OCI-LY1 (cell line): Measurements from ENCODE around the gene DLL4.

Experiments
- H2AFZ ChIP-seq: fragments of 200-600 bp; sonication (generic), shearing (Covaris generic); 2 replicates; pipeline ENCODE4 v1.6.0; 2014; ENCODE audit warnings: antibody characterized with exemption, mild to moderate bottlenecking, low read length
- H3F3A ChIP-seq: fragments of 200-600 bp; sonication (generic), shearing (Covaris generic); 2 replicates; pipeline ENCODE4 v1.6.0; 2014; ENCODE audit warnings: mild to moderate bottlenecking, antibody characterized with exemption, low read length, moderate library complexity; ENCODE audit not compliant: insufficient read depth
- H3K27ac ChIP-seq: fragments of 200-600 bp; sonication (generic); 2 replicates; pipeline ENCODE4 v1.5.1; 2014; ENCODE audit warnings: low read length, mixed run types, mild to moderate bottlenecking, low read depth; ENCODE audit not compliant: poor library complexity, severe bottlenecking
- H3K27me3 ChIP-seq: fragments of 200-600 bp; sonication (generic); 2 replicates; pipeline ENCODE4 v1.6.0; 2014; ENCODE audit warnings: antibody characterized with exemption, mild to moderate bottlenecking, low read length, moderate library complexity; ENCODE audit not compliant: insufficient read depth
- H3K36me3 ChIP-seq: fragments of 200-600 bp; sonication (generic); 2 replicates; pipeline ENCODE4 v1.6.1; 2014; ENCODE audit warnings: mild to moderate bottlenecking, antibody characterized with exemption, low read length, moderate library complexity, mixed read lengths; ENCODE audit not compliant: insufficient read depth
- H3K4me1 ChIP-seq: fragments of 200-600 bp; sonication (generic); 2 replicates; pipeline ENCODE4 v1.5.1; 2014; ENCODE audit warnings: mild to moderate bottlenecking, low read length, moderate library complexity; ENCODE audit not compliant: insufficient read depth, severe bottlenecking
- H3K4me2 ChIP-seq: fragments of 200-600 bp; sonication (generic), shearing (Covaris generic); 2 replicates; pipeline ENCODE4 v1.6.1; 2014; ENCODE audit warnings: low read length
- H3K4me3 ChIP-seq: fragments of 200-600 bp; sonication (generic); 2 replicates; pipeline ENCODE4 v1.5.1; 2014; ENCODE audit warnings: low read length, low read depth, mild to moderate bottlenecking, mixed read lengths; ENCODE audit not compliant: poor library complexity, severe bottlenecking
- H3K79me2 ChIP-seq: fragments of 200-600 bp; shearing (Covaris generic); 2 replicates; pipeline ENCODE4 v1.6.1; 2016; ENCODE audit warnings: mixed run types, low read length, mixed read lengths; ENCODE audit not compliant: insufficient read depth
- H3K9ac ChIP-seq: fragments of 200-600 bp; sonication (generic), shearing (Covaris generic); 2 replicates; pipeline ENCODE4 v1.6.1; 2014; ENCODE audit warnings: mild to moderate bottlenecking, low read length, mixed read lengths
- H3K9me2 ChIP-seq: fragments of 200-600 bp; sonication (generic), shearing (Covaris generic); 2 replicates; pipeline ENCODE4 v1.6.1; 2014; ENCODE audit warnings: low read depth, mild to moderate bottlenecking, low read length, mixed read lengths
- H3K9me3 ChIP-seq: fragments of 200-600 bp; shearing (Covaris generic); 2 replicates; pipeline ENCODE4 v1.6.1; 2014; ENCODE audit warnings: low read length, mixed read lengths
- H4K20me1 ChIP-seq: fragments of 200-600 bp; sonication (generic), shearing (Covaris generic); 2 replicates; pipeline ENCODE4 v1.6.0; 2016; ENCODE audit warnings: mild to moderate bottlenecking, low read length; ENCODE audit not compliant: insufficient read depth
- EZH2 ChIP-seq: fragments of 200-600 bp; sonication (generic), shearing (Covaris generic); IDR thresholded peaks from 2 replicates; pipeline ENCODE4 v1.8.0; 2017; ENCODE audit warnings: borderline replicate concordance, mixed run types, mild to moderate bottlenecking, antibody characterized with exemption, low read length, moderate library complexity, mixed read lengths
- TF ChIP-seq, protein P1 (sequence below): fragments of 200-600 bp; sonication (generic), shearing (Covaris generic); IDR thresholded peaks from 2 replicates; pipeline ENCODE4 v1.5.1; 2017; ENCODE audit warnings: mild to moderate bottlenecking, antibody characterized with exemption, low read length, moderate library complexity, mixed read lengths

DLL4 gene

DNA sequence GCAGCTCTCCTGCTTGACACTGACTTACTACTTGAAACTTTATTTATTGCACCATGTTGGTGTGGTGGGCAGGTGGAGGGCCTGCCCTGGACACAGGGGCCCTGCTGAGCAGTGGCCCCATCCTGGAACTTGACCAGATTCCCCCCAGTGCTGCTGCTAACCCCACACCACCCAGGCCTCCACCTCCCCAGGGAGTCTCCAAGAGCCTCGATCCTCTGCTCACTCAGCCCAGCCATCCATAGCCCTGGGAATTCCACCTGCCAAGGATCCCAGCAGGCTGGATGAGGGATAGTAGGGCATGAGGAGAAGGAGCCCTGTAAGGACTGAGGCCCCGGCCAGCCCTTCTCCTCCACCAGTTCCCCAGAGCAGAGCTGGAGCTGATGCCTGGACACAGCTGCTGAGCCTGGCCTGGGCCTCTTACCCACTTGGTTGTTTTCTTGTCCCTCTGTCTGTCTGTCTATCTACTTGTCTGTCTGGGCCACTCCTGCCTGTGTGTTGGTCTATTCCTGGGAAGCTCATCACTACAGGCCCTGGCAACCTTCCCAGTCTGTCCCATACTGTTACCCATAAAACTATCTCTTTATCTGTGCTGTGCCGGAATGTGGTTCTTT is 26.9 kb downstream of the DLL4 start:
- Histone ChIP-seq H3K9me3 (no peaks in the 10 kb centered on the region), H2AFZ (no peak overlapping the region), H3K27me3 (no peaks in the 10 kb centered on the region), H3K9ac (no peak overlapping the region), H3K4me3 (no peak overlapping the region), H3K79me2 (no peaks in the 10 kb centered on the region), H3K36me3 (no peaks in the 10 kb centered on the region; the same call in 1 of the 2 replicates), H4K20me1 (no peaks in the 10 kb centered on the region), H3K4me2 (no peak overlapping the region), H3K9me2 (no peaks in the 10 kb centered on the region), H3K4me1 (peaks cover 28% of the 10 kb centered on the region), H3K27ac (no peak overlapping the region), H3F3A (no peaks in the 10 kb centered on the region)
- no peak for TF ChIP-seq EZH2
- TF ChIP-seq, protein P1, sequence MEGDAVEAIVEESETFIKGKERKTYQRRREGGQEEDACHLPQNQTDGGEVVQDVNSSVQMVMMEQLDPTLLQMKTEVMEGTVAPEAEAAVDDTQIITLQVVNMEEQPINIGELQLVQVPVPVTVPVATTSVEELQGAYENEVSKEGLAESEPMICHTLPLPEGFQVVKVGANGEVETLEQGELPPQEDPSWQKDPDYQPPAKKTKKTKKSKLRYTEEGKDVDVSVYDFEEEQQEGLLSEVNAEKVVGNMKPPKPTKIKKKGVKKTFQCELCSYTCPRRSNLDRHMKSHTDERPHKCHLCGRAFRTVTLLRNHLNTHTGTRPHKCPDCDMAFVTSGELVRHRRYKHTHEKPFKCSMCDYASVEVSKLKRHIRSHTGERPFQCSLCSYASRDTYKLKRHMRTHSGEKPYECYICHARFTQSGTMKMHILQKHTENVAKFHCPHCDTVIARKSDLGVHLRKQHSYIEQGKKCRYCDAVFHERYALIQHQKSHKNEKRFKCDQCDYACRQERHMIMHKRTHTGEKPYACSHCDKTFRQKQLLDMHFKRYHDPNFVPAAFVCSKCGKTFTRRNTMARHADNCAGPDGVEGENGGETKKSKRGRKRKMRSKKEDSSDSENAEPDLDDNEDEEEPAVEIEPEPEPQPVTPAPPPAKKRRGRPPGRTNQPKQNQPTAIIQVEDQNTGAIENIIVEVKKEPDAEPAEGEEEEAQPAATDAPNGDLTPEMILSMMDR: no peak

DNA sequence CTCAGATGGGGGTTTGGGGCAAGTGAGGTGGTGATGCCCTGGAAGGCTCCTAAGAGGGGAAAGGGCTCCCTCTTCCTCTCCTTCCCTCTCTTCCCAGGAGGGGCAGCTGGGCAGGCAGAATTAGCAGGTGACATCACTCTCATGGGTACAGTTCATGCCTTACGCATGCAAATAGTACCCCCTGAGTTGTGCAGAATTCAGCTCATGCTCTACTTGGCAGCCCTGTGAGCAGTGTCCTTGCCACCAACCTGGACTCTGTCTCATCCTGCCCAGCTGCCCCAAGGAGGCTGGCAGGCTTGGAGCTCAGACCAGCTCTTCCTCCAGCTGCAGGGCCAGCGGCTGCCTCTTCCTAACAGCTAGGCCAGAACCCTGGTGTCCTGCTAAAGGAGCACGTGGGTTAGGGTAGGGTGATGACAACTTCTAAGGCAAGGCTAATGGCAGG is 27.4 kb downstream of the DLL4 start:
- Histone ChIP-seq H2AFZ (no peak overlapping the region), H3K4me2 (no peak overlapping the region), H3K9ac (no peak overlapping the region), H3K36me3 (no peaks in the 10 kb centered on the region; the same call in 1 of the 2 replicates), H3K79me2 (no peaks in the 10 kb centered on the region), H3F3A (no peaks in the 10 kb centered on the region), H3K9me2 (no peaks in the 10 kb centered on the region), H3K4me3 (no peak overlapping the region), H3K4me1 (peaks cover 28% of the 10 kb centered on the region), H3K27me3 (no peaks in the 10 kb centered on the region), H3K9me3 (no peaks in the 10 kb centered on the region), H4K20me1 (no peaks in the 10 kb centered on the region), H3K27ac (no peak overlapping the region)
- TF ChIP-seq, protein P1: no peak
- TF ChIP-seq EZH2: no peak

DNA sequence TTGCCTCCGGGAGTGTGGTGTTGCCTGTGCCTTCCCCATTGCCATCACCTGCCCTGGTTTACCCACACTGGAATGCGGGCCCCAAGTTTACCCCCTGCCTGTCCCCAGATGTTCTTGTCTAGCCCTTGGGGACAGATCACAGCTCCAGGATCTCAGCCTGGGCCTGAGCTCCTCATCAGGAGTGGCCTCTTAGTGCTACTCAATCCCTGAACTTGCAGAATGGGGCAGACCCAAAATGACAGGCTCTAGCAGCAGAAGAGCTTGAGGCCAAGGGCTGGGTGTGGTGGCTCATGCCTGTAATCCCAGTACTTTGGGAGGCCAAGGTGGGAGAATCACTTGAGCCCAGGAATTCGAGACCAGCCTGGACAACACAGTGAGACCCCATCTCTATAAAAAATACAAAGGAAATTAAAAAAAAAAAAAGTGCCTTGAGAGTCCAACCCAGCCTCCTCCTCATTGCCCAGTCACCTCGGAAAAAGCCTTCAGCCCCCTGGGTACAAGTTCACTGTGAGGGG is 28.0 kb downstream of the DLL4 start:
- H4K20me1 ChIP-seq: no peaks in the 10 kb centered on the region
- no peaks in the 10 kb centered on the region; the same call in 1 of the 2 replicates for H3K36me3 ChIP-seq
- H3K27ac ChIP-seq: no peak overlapping the region
- H3K9me3 ChIP-seq: no peaks in the 10 kb centered on the region
- H3K9ac ChIP-seq: no peak overlapping the region
- no peak overlapping the region for H3K4me2 ChIP-seq
- H3K27me3 ChIP-seq: no peaks in the 10 kb centered on the region
- peaks cover 26% of the 10 kb centered on the region for H3K4me1 ChIP-seq
- TF ChIP-seq EZH2: no peak
- TF ChIP-seq, protein P1: no peak
- no peaks in the 10 kb centered on the region for H3K9me2 ChIP-seq
- H3F3A ChIP-seq: no peaks in the 10 kb centered on the region
- no peaks in the 10 kb centered on the region for H3K79me2 ChIP-seq
- H3K4me3 ChIP-seq: no peak overlapping the region
- H2AFZ ChIP-seq: no peak overlapping the region
